H54 (cell line): Measurements from ENCODE around the gene CXCR2.
"Not testable (repeated sequence)": the region's sequence is repeated elsewhere in the genome, so short reads cannot be mapped to it uniquely, and the experiment has no call there.

Source experiments
- DNase-seq: peaks from one replicate; pipeline ENCODE4 v3.0.0; 2011; ENCODE audit warnings: low spot score, mixed read lengths; ENCODE audit not compliant: insufficient read length
- FAIRE-seq: peaks from 3 replicates; lab custom pipeline; 2011; peaks lifted over from hg19 to GRCh38; lab: Jason Lieb, UNC
- POLR2A ChIP-seq: IDR thresholded peaks from 2 replicates; pipeline ENCODE4 v1.6.1; 2011; ENCODE audit warnings: low read depth, mild to moderate bottlenecking, low read length

The CXCR2 gene

DNA sequence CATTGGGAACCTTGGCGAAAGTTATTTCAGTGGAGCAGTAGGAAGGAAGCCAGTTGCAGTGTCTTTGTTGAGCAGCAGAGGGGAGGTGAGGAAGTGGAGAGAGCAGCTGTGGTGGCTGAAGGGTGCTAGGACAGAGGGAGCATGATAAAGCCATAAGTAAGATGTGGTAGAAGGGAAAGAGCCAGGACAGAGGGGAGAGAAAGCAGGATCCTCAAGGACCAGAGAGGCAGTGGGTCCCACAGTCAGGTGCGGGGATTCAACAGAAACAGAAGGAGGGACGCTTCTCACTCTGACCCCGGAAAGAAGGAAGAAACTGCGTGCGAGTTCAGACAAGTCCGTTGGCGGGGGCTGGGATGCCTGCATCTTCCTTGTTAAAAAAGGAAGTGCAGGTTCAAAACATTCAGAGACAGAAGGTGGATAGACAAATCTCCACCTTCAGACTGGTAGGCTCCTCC lies at the start of gene CXCR2:
Gene CXCR2 (plus strand): TSS at position 403 of the 455 bp plus-strand sequence. CDS start 8,774 bp downstream, outside the sequence.
- TF ChIP-seq POLR2A, result no peak
- no peak for DNase-seq
- no peak for FAIRE-seq

- DNase-seq (no peak), FAIRE-seq (no peak)
- TF ChIP-seq POLR2A, result no peak
Measured at GRCh38 chr2:218077464-218078216, 48.2 kb upstream of the CXCR2 start.

GRCh38 chr2:218079943-218080913 lies 45.6 kb upstream of the CXCR2 start:
- no peak for TF ChIP-seq POLR2A
- DNase-seq (no peak), FAIRE-seq (no peak)

DNA sequence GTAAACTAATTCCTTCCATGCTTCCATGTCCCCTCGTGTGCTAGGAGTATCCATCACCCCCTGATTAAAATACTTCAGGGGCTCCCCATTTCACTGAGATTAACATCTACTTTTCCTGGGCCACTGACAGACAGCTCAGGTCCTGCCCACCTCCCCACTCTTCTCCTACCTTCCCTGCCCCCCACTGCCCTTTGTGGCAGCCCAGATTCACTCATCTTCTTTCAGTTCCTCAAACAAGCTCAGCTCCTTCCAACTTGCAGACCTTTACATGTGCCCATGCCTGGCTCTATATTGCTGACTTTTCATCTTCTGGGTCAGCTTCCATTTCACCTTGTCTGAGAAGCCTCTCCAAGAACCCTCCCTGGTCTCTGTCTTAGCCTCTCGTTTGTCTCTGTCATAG lies 44.8 kb upstream of the CXCR2 start:
- FAIRE-seq (no peak), DNase-seq (no peak)
- TF ChIP-seq POLR2A, result no peak

DNA sequence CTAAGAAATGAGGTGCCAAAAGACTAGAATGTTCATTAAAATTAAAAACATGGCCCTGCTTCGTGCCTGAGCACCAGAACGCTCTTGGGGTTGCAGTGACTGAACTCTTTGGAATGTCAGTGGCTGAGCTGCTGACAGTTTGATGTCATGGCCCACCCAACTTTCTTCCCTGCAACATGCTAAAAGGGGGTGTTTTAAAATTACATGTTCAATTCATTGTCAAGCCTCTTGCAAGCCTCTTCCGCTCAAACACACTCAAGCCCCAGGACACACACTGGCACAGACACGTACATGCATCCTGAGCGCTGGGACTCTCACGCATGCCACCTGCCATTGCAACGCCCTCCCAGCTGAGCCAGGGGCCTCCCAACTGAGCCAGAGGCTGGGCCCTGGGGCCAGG lies 44.1 kb upstream of the CXCR2 start:
- FAIRE-seq (no peak), DNase-seq (no peak)
- no peak for TF ChIP-seq POLR2A

DNA sequence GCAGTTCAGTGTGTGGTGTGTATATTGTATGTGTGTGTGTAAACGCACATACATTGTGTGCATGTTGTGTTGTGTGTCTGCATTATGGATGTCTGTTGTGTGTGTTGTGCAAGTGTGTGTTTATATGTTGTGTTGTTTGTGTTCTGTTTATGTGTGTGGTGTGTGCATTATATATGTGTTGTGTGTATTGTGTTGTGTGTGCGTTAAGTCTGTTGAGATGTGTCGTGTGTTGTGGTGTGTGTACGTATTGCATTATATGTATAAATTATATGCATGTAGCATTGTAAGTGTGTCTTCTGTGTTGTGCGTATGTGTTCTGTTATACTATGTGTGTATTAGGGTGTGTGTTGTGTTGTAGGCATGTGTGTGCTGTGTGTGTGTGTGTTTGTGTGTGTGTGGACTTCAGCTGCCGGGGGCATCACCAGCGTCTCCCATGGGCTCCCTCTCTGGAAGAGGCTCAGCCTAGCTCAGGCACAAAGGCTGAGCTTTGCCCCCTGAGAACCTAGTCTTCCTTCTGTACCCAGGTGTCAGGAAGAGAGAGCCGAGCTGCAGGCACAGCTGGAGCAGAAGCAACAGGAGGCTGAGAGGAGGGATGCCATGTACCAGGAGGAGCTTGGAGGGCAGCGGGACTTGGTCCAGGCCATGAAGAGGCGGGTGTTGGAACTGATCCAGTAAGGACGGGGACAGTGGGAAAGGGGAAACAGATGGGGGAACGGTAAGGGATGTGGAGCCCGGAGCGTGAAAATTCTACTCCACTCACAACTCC lies 43.1 kb upstream of the CXCR2 start:
- DNase-seq (no peak), FAIRE-seq (no peak)
- TF ChIP-seq POLR2A, result no peak

- TF ChIP-seq POLR2A, result no peak
- no peak for DNase-seq
- no peak for FAIRE-seq
Measured at GRCh38 chr2:218083352-218083676, 42.5 kb upstream of the CXCR2 start.

- TF ChIP-seq POLR2A, result no peak
- DNase-seq (no peak), FAIRE-seq (no peak)
Measured at GRCh38 chr2:218086478-218086877, 39.4 kb upstream of the CXCR2 start.

DNA sequence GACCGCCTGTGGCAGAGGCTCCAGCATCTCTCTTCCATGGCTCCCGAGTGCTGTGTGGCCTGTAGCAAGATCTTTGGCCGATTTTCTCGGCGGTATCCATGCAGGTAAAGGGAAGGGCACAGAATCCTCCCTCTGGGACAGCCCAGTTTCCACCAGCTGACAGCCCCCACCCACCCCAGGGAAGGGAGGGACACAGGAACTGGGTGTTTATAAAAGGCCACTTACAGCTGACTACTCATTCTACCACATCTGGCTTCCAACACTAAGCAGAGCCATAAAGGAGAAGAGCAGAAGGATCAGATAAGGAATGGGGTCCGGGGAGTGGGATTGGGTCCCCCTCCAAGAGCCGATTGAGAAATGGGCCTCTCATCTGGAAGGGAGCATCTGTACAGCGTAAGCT lies 36.6 kb upstream of the CXCR2 start:
- FAIRE-seq (no peak), DNase-seq (no peak)
- no peak for TF ChIP-seq POLR2A

DNA sequence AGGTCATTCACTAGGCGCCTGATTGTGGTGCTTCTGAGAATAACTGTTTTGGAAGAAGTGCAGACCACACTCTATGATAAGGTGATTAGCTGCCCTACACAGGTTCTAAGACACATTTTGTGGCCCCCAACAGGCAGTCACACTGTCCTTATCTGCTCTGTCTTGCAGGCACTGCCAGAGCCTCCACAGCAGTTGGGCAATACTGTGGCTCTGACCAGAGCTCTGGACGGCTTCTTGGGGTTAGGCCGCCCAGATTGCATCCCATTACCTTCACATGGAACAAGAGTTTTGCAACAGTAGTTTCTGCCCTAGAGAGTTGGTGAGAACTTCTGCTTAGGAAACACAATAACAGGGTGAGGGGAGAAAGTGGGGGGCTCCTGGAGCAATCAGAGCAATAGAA lies 34.1 kb upstream of the CXCR2 start:
- no peak for TF ChIP-seq POLR2A
- DNase-seq (no peak), FAIRE-seq (no peak)

DNA sequence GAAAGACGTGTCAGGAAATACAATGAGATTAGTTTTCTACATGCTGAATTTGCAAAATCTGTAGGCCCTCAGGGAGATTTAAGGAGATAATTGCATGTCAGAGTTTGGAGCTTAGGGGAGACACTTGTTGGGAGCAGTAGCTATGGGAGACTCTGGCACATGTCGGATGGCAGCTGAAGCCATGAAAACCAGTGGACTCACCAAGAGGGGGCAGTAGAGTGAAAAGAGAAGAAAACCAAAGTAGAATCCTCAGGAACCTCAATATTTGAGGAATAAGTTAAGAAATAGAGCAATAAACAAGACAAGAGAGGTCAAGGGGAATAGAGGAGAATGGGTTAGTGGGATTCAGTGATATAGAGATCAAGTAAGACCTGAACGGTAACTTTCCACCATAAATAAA lies 31.9 kb upstream of the CXCR2 start:
- no peak for TF ChIP-seq POLR2A
- no peak for DNase-seq
- FAIRE-seq, result no peak

DNA sequence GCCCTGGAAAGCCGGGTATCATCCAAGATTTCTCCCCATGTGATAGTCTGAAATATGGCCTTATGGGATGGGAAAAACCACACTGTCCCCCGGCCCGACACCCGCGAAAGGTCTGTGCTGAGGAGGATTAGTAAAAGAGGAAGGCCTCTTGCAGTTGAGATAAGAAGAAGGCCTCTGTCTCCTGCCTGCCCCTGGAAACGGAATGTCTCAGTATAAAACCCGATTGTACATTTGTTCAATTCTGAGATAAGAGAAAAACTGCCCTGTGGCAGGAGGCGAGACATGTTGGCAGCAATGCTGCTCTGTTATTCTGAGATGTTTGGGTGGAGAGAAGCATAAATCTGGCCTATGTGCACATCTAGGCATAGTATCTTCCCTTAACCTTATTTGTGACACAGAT lies 30.0 kb upstream of the CXCR2 start:
- FAIRE-seq (no peak), DNase-seq (no peak)
- TF ChIP-seq POLR2A, result no peak

DNA sequence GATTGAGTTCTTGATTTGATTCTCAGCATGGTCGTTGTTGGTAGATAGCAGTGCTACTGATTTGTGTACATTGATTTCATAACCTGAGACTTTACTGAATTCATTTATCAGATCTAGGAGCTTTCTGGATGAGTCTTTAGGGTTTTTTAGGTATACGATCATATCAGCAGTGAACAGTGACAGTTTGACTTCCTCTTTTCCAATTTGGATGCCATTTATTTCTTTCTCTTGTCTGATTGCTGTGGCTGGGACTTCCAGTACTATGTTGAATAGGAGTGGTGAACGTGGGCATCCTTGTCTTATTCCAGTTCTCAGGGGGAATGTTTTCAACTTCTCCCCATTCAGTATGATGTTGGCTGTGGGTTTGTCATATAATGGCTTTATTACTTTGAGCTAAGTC lies 27.9 kb upstream of the CXCR2 start:
- TF ChIP-seq POLR2A, result no peak
- FAIRE-seq (no peak), DNase-seq (no peak)

- not testable (repeated sequence) for FAIRE-seq, DNase-seq
Measured at GRCh38 chr2:218108834-218109233, 17.0 kb upstream of the CXCR2 start.

DNA sequence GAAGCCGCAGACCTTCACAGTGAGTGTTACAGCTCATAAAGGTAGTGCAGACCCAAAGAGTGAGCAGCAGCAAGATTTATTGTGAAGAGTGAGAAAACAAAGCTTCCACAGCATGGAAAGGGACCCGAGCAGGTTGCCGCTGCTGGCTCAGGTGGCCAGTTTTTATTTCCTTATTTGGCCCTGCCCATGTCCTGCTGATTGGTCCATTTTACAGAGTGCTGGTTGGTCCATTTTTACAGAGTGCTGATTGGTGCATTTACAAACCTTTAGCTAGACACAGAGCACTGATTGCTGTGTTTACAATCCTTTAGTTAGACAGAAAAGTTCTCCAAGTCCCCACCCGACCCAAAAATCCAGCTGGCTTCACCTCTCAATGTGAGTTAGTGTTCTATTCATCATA lies 4.0 kb upstream of the CXCR2 start:
- FAIRE-seq, DNase-seq: not testable (repeated sequence)

- not testable (repeated sequence) for FAIRE-seq
Measured at GRCh38 chr2:218122286-218122685, 3.5 kb upstream of the CXCR2 start.

More at GRCh38 chr2:218122286-218122685, 3.5 kb upstream of the CXCR2 start:
- DNase-seq, result not testable (repeated sequence)
